ENCODE results near the gene CEACAM4.
"Not testable (repeated sequence)": the region's sequence is repeated elsewhere in the genome, so short reads cannot be mapped to it uniquely, and the experiment has no call there.

CEACAM4 gene

DNA sequence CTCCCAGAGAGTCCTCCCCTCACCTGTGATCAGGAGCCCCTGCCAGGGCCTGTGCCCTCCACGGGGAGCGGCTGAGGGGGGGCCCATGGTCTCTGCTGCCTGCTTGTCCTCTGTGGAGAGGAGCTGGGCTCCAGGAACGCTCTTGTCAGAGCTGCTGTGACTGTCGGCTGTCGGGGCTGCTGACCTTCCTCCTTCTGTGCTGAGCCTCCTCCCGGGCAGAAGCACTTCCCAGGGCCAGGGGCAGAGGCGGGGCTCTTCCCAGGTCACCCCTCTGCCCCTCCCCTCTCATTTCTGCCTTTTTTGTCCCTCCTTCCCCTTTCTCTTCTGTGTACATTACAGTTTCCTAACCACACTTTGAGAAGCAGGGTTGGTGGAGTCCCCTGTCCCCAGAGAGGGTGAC is at the start of gene CEACAM4:
CEACAM4 (minus strand) TSS at position 198 of the 400 bp plus-strand sequence; CDS start at position 87, 111 bp downstream.
- no peak for DNase-seq
- in situ Hi-C loops (cut with HindIII; ENCODE audit: low pct_ligation_motif_present, low pct_unique_long_range_greater_than_20kb, low sequenced_read_pairs) = no loop called here

DNA sequence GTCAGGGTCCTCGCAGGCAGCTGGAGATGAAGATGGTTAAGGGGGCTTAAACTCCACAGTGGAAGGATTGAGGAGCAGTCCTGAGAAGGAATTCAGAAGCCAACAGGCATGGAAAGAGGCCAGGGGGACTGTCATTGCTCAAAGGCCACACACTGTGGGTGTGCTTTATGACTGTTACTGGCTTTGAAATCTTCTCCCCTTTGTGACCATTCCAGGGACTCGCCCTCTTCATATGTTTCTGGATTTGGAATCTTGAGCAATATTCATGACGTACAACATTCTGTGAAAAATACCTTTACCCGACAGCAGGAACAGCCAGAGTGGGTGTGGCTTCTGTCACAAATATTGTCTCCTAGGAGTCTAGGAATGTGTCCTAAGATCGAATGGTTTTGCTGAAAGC is 44.6 kb upstream of the CEACAM4 start:
- no peak for DNase-seq
- in situ Hi-C loops (cut with HindIII; ENCODE audit: low pct_ligation_motif_present, low pct_unique_long_range_greater_than_20kb, low sequenced_read_pairs) = no loop called here

DNA sequence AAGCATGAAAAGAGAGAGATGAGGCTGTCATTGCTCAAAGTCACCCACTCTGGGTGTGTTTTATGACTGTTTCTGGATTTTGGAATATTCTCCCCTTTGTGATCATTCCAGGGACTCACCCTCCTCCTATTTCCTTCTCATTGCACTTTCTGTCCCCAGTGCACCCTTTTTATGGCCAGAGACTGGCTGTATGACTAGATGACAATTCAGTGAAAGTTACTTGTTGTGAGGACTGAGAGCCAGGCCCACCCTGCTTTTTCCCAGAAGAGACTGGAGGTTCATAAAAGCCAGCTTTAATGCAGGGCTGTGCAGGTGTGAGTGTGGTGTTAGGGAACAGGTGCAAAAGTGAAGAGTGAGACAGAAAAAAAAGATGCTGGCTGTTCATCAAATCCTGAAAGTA is 43.9 kb upstream of the CEACAM4 start:
- DNase-seq = no peak
- in situ Hi-C loops (cut with HindIII; ENCODE audit: low pct_ligation_motif_present, low pct_unique_long_range_greater_than_20kb, low sequenced_read_pairs) = no loop called here

DNA sequence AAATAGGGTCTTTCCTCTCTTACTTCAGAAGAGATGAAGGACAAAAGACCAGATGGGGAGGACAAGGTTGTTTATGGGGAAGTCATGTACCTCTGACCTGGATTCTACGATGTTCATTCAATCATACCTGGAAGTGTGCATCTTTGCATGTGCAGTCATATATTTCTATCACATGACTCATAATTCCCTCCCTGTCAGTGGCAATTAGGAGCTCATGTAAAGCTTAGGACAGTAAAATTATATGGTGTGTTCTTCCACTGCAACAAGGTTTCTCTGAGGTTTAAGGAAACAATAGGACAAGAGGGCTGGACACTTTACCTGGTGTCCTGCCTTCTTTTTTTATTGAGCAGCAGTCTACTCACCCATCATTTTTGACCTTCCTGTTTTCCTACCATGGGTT is 41.4 kb upstream of the CEACAM4 start:
- no peak for DNase-seq
- in situ Hi-C loops (cut with HindIII; ENCODE audit: low pct_ligation_motif_present, low pct_unique_long_range_greater_than_20kb, low sequenced_read_pairs) = no loop called here

DNA sequence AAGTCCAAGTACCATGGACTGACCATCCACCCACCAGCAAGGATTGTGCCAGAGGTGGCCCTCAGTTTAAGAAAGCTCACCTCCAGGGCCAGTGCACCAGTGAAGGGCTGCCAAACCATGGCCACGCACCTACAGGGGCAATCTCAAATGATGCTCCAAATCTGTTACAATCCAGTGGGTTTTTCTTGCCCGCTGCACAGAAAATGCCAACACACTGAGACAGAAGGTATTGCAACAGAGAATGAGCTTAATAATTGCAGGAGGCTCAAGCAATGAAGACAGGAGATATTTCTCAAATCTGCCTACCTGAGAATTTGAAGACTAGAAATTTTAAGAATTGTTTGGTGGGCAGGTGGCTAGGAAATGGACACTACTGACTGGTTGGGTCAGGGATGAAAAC is 39.2 kb upstream of the CEACAM4 start:
- no peak for DNase-seq
- in situ Hi-C loops (cut with HindIII; ENCODE audit: low pct_ligation_motif_present, low pct_unique_long_range_greater_than_20kb, low sequenced_read_pairs) = no loop called here

DNA sequence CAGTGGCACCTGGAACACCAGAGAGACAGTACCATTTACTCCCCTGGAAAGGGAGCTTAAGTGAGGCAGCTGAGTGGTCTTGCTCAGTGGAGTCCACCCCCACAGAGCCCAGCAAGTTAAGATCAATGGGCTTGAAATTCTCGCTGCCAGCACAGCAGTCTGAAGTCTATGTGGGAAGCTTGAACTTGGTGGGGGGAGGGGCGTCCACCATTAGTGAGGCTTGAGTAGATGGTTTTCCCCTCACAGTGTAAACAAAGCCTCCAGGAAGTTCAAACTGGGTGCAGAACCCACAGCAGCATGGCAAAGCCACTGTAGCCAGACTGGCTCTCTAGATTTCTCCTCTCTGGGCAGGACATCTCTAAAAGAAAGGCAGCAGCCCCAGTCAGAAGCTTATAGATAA is 30.3 kb upstream of the CEACAM4 start:
- no peak for DNase-seq
- in situ Hi-C loops (cut with HindIII; ENCODE audit: low pct_ligation_motif_present, low pct_unique_long_range_greater_than_20kb, low sequenced_read_pairs) = no loop called here

DNA sequence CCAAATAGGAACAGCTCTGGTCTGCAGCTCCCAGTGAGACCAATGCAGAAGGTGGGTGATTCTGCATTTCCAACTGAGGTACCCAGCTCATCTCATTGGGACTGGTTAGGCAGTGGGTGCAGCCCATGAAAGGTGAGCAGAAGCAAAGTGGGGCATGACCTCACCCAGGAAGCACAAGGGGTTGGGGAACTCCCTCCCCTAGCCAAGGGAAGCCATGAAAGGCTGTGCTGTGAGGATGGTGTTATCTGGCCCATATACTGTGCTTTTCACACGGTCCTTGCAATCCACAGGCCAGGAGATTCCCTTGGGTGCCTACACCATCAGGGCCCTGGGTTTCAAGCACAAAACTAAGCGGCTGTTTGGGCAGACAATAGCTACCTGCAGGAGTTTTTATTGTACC is 29.9 kb upstream of the CEACAM4 start:
- in situ Hi-C loops (cut with HindIII; ENCODE audit: low pct_ligation_motif_present, low pct_unique_long_range_greater_than_20kb, low sequenced_read_pairs); DNase-seq: not testable (repeated sequence)

DNA sequence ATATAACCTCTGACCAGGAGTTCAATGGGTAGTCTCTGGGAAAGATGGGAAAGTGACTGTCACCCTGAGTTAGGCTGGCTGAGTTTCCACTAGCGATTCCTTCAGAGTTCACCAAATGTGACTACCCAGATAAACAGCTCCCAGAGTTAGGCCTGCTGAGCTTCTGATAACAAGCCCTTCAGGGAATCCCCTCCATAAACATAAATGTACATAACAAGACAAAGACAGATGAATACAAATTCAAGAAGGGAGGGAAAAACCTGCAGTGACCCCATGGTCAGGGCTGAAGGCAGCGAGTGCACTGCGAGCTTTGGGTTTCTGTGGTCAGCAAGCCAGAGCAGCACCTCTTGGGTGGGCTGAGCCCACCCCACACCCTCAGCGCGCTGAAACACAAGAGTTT is 25.4 kb upstream of the CEACAM4 start:
- no peak for DNase-seq
- in situ Hi-C loops (cut with HindIII; ENCODE audit: low pct_ligation_motif_present, low pct_unique_long_range_greater_than_20kb, low sequenced_read_pairs) = no loop called here

DNA sequence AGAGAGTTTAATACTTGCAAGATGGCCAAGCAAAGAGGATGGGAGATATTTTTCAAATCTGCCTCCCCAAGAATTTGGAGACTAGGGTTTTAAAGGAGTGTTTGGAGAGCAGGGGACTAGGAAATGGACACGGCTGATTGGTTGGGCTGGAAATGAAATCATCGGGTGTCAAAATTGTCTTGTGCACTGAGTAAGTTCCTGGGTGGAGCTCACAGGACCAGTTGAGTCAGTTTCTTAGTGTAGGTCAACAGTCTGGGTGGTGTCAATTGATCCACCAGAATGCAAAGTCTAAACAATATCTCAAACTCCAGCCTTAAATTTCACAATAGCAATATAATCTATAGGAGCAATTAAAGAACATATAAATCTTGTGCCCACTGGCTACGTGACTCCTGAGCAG is 23.0 kb upstream of the CEACAM4 start:
- in situ Hi-C loops (cut with HindIII; ENCODE audit: low pct_ligation_motif_present, low pct_unique_long_range_greater_than_20kb, low sequenced_read_pairs) = loop anchor here (10.0 kb wide), 1 partner anchor 45 kb away; no protein-coding TSS in a partner anchor
- DNase-seq = no peak

DNA sequence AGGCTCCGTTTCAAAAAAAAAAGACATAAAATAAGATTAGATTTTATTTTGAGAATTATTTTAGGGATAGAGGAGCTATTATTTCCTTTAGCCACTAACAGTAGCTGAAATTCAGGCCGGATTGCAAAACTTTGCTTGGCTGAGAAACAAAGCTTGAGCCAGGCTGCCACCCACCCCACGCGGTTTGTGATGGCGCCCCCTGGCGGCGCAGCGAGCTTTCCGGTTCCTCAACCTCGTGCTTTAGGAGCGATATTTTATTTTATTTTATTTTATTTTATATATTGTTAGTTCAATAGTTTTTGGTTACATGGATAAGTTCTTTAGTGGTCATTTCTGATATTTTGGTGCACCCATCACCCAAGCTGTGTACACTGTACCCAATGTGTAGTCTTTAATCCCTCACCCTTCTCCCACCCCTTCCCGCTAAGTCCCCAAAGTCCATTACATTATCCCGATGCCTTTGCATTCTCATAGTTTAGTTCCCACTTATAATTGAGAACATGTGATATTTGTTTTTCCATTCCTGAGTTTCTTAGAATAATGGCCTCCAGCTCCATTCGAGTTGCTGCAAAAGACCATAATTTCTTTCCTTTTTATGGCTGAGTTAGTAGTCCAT is 19.8 kb upstream of the CEACAM4 start:
- in situ Hi-C loops (cut with HindIII; ENCODE audit: low pct_ligation_motif_present, low pct_unique_long_range_greater_than_20kb, low sequenced_read_pairs) = loop anchor here (10.0 kb wide), 1 partner anchor 48 kb away; no protein-coding TSS in a partner anchor
- DNase-seq = peak; percentile 16

DNA sequence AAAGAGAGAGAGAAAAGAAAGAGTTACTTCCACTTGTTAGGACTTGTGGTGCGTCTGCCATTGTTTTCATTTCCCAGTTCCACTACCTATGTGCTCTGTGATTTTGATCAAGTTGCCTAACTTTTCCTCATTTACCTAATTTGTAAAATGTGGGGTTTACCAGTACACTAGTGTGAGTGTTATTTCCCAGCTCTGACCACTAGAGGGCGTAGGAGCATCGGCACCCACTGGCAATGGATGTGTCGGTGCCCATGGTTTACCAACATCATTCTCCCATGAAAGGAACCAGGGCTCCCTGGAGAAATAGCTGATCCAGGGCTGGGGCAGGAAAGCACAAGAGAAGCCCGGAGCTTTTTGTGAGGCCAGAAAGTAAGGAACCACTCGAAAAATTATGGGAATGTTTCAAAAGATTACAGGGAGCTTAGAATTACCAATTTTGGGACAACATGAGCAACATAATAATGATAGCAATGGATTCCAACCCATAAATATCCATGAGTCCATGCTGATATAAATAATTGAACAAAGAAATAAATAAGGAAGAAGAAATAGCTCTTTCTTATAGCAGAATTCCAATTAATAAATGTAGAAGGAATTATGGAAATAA is 15.1 kb upstream of the CEACAM4 start:
- in situ Hi-C loops (cut with HindIII; ENCODE audit: low pct_ligation_motif_present, low pct_unique_long_range_greater_than_20kb, low sequenced_read_pairs) = loop anchor here (10.0 kb wide), 1 partner anchor 53 kb away; no protein-coding TSS in a partner anchor
- DNase-seq = peak; percentile 50

DNA sequence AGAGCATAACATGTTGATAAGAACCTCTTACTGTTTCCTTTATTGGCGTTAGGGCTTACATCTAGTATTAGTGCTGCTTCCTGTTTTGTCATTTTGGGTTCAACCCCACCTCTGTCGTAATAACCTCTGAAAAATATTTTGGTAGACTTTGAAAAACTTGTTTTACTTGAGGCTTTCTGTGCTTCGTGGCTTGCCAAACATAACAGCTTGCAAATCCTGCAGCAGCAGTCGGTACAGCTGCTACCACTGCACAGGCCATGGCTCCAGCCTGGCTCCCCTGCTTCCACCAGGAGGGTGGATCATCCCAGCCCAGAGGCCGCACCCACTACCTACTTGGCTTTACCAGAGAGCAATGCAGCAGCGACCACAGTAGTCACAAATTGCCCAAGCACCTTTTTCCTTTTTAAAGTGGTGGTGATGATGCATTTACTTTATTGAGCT is 11.8 kb upstream of the CEACAM4 start:
- in situ Hi-C loops (cut with HindIII; ENCODE audit: low pct_ligation_motif_present, low pct_unique_long_range_greater_than_20kb, low sequenced_read_pairs) = no loop called here
- no peak for DNase-seq

DNA sequence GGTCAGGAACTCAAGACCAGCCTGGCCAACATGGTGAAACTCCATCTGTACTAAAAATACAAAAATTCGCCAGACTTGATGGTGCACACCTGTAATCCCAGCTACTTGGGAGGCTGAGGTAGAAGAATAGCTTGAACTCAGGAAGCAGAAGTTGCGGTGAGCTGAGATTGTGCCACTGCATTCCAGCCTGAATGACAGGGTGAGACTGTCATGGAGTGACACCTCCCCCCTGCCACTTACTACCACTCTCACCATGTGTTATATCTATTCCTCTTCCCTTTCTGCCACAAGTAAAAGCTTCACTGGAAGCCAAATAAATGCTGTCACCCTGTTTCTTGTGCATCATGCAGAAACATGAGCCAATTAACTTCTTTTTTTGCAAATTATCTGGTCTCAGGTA is 10.6 kb upstream of the CEACAM4 start:
- in situ Hi-C loops (cut with HindIII; ENCODE audit: low pct_ligation_motif_present, low pct_unique_long_range_greater_than_20kb, low sequenced_read_pairs) = no loop called here
- DNase-seq = no peak

DNA sequence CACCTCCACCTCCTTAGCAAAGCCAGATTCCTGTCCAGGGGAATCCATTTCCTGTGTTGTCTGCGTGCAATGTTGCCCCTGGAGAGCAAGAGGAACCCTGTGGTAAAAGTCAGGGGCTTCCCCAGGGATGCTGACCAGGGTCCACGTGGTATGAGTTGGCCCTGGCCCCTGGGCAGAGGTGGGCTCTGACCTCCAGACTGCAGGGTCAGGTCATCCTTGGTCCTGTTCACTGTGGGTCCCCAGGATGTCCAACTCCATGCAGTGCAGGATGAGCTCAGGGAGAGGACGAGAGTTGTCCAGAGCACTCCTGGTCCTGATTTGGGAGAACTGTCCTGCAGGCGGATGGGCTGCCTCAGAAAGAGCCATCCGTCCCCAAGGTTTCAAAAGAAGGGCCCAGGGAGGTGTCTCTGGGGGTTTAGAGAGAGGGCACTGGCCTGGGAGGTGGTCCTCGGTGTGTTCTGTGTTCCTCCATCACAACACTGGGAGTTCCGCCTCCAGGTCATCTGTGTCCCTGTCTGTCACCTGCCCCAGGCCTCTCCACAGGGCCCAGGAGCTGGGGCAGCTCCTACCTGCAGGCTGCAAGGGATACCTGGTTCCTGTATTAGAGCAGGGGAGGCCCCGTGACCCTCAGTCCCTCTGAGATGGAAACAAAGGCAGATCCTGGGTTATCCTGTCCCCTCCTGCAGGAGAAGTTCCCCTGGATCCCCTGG is 1.2 kb upstream of the CEACAM4 start:
- in situ Hi-C loops (cut with HindIII; ENCODE audit: low pct_ligation_motif_present, low pct_unique_long_range_greater_than_20kb, low sequenced_read_pairs) = no loop called here
- DNase-seq = no peak

DNA sequence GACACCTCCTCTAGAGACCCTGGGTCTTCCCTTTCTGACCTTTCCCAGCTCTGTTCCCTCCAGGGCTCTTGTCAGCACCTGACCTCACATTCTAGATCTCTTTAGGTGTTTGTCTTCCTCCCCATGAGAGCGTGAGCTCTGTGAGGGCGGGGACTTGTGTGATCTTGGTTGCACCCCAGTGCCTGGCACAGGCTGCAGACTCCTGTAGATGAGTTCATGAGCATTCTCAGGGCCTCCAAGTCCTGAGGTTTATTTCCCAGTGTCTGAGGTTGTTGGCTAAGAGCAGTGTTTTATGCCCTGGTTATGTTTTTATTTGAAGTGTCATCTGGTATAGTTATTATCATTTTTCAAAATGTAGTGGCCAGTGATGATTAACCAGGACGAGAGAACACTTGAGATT is 596 bp downstream of the CEACAM4 start:
- in situ Hi-C loops (cut with HindIII; ENCODE audit: low pct_ligation_motif_present, low pct_unique_long_range_greater_than_20kb, low sequenced_read_pairs) = no loop called here
- no peak for DNase-seq

DNA sequence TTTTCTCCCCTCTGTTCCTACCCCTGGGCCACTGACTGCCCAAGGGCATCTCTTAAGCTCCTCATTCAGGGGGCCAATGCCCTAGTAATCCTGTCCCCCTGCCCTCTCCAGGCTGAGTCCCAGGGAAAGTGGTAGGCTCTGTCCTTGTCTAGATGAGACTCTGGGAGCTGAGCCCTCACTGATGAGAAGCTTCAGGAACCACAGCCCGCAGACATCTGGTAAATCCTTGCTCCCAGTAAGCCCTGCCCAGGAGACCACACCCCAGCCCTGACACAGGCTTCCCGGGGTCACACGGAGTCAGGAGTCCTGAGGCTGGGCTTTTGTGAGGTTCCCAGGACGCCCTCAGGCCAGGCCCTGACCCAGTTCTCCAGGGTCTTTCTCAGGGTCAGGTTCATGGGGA is 1.9 kb downstream of the CEACAM4 start:
- DNase-seq = no peak

DNA sequence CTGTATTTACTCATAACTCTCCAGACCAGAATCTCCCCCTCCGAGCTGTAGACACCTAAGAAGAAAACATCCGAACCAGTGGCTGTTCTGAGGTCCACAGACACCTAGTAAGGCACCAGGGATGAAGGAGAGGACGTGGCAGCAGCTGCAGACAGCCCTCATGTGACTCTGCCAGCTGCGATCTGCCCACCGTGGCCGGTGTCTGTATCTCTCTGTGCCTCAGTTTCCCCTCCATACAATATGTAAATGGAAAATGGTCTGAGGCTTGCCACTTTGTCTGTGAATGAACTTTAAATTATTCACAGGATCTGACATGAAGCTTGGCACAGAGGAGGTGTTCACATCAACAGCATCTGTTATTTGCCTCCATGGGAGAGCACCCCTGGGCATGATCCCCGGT is 2.4 kb downstream of the CEACAM4 start:
- DNase-seq = no peak
- in situ Hi-C loops (cut with HindIII; ENCODE audit: low pct_ligation_motif_present, low pct_unique_long_range_greater_than_20kb, low sequenced_read_pairs) = no loop called here

More for the DNA sequence above, 1.9 kb downstream of the CEACAM4 start:
- in situ Hi-C loops (cut with HindIII; ENCODE audit: low pct_ligation_motif_present, low pct_unique_long_range_greater_than_20kb, low sequenced_read_pairs) = no loop called here

DNA sequence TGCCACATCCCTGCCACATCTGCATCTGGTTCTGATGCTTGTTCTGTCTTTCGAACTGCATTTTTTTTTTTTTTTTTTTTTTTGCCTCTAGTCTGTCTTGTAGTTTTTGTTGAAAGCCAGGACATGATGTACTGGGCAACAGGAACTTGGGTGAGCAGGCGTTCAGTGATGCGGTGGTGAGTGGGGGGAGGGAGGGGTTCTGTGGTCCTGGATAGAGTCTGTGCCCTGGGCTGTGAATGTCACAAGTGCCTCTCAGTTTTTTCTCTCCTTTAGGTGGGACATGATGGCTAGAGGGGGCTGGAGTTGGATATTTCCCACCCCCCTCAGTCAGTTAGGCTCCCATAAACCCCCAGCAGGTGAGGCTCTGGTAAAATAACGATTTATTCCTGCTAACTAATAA is 3.5 kb downstream of the CEACAM4 start:
- in situ Hi-C loops (cut with HindIII; ENCODE audit: low pct_ligation_motif_present, low pct_unique_long_range_greater_than_20kb, low sequenced_read_pairs) = no loop called here
- no peak for DNase-seq

DNA sequence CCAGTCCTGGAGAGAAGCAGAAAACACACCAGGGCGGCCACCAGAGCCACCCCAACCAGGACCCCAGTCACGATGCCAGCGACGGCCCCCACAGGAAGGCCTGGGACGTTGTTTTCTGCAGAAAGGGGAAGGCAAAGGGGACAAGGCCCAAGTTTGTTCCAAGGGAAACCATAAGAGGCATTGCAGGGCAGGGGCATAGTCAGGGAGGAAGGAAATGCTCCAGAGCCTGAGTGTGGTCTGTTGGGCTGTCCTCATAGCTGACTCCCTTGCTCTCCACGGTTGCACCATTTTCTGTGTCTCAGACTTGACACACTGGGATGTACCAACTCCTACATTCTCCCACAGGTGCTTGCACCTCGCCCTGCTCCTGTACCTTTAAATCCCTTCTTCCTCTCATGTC is 5.2 kb downstream of the CEACAM4 start:
- in situ Hi-C loops (cut with HindIII; ENCODE audit: low pct_ligation_motif_present, low pct_unique_long_range_greater_than_20kb, low sequenced_read_pairs) = no loop called here
- no peak for DNase-seq

DNA sequence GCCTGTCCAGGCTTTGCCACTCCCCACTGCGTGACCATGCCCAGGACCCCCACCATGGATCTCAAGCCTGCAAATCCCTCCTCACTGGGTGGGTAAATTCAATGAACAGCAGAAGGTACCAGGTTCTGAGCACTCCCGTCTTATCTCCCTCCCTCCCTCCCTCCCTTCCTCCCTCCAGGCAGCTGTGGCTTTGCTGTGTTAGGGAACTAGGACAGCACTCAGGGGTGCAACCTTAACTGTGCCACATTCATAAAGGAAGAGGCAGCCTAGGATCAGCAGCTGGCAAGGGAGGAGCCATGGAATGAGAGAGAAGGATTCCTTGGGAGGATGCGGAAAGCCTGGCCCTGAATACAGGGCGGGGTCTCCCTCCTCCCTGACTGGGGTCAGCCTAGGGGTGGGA is 5.6 kb downstream of the CEACAM4 start:
- DNase-seq = no peak

More for the DNA sequence above, 5.6 kb downstream of the CEACAM4 start:
- in situ Hi-C loops (cut with HindIII; ENCODE audit: low pct_ligation_motif_present, low pct_unique_long_range_greater_than_20kb, low sequenced_read_pairs) = no loop called here

Data from ACHN (cell line).